ENCODE data around the gene LUM. TPM values are rescaled to one million over a fixed set of nuclear protein-coding genes. Genes with fewer than 3 reads are reported as not detected.

The LUM gene
- total RNA-seq, 1 experiment from 2014 or later, result not detected

GRCh38 chr12:91098941-91099340 lies 12.4 kb downstream of the LUM start:
- no peak overlapping the region for H2BK15ac ChIP-seq (ENCODE audit: low read depth, low read length)
- H2BK12ac ChIP-seq (ENCODE audit: insufficient read length, low read depth, low read length), result no peak overlapping the region
- H3K23me2 ChIP-seq (ENCODE audit: insufficient read length, low read depth, low read length, poor library complexity, severe bottlenecking), result no peaks in the 10 kb centered on the region
- Mint-ChIP-seq H3K27ac (no peak overlapping the region), H3K4me3 (no peak overlapping the region), H3K9me3 (no peaks in the 10 kb centered on the region), H3K4me1 (peaks cover 0 to 4% of the 10 kb centered on the region in 2 experiments; a peak in 1 of 4 replicates), H3K36me3 (ENCODE audit: insufficient read depth in 1 of 3, low read depth in 3 of 3) (no peaks in the 10 kb centered on the region; a peak in 1 of 7 replicates), H3K27me3 (ENCODE audit: low read depth) (no peaks in the 10 kb centered on the region)
- no peaks in the 10 kb centered on the region for H3K27me3 ChIP-seq (ENCODE audit: insufficient read depth, low read length)
- H3T11ph ChIP-seq (ENCODE audit: low read length), result no peak overlapping the region
- no peaks in the 10 kb centered on the region for H3K9me3 ChIP-seq (ENCODE audit: control insufficient read depth, low read depth, low read length)
- no peaks in the 10 kb centered on the region for H4K20me1 ChIP-seq (ENCODE audit: control insufficient read depth, insufficient read depth, insufficient read length)
- WGBS (ENCODE audit: extremely low coverage, insufficient read length, low lambda C conversion rate), result no CpG with 5 or more reads among the region's 3 CpGs
- no peak overlapping the region for H3K9ac ChIP-seq (ENCODE audit: extremely low read depth, insufficient read length, low read length)
- H2BK20ac ChIP-seq (ENCODE audit: low read depth, low read length, poor library complexity, severe bottlenecking), result no peak overlapping the region
- no peak overlapping the region for H3K4ac ChIP-seq (ENCODE audit: low read depth, low read length)
- no peak for DNase-seq
- H3K23ac ChIP-seq (ENCODE audit: insufficient read length, low read depth, low read length), result no peak overlapping the region
- H3K18ac ChIP-seq (ENCODE audit: insufficient read length, low read depth, low read length), result no peak overlapping the region
- TF ChIP-seq CTCF (conservative IDR thresholded peaks at IDR 0.05), result no peak
- no peak overlapping the region for H3K56ac ChIP-seq (ENCODE audit: insufficient read length, low read depth, low read length)
- H3K79me2 ChIP-seq (ENCODE audit: insufficient read depth, low read length), result no peaks in the 10 kb centered on the region
- no peaks in the 10 kb centered on the region for H3K4me1 ChIP-seq (ENCODE audit: insufficient read depth, low read length)
- H2BK120ac ChIP-seq (ENCODE audit: low read depth, low read length, poor library complexity, severe bottlenecking), result no peak overlapping the region
- H3K79me1 ChIP-seq (ENCODE audit: insufficient read depth, low read depth, low read length, poor library complexity, severe bottlenecking), result no peaks in the 10 kb centered on the region
- no peak overlapping the region for H3K27ac ChIP-seq (ENCODE audit: insufficient read length, low read depth, low read length)
- H4K5ac ChIP-seq (ENCODE audit: insufficient read length, low read depth, low read length), result no peak overlapping the region
- no peak overlapping the region for H2AFZ ChIP-seq (ENCODE audit: low read length)
- no peak overlapping the region for H2BK5ac ChIP-seq (ENCODE audit: insufficient read length, low read length)
- H2AK5ac ChIP-seq (ENCODE audit: insufficient read length, low read length), result no peak overlapping the region
- no peak overlapping the region for H4K8ac ChIP-seq (replicated peaks; ENCODE audit: insufficient read length, low read depth, low read length)
- no peak overlapping the region for H3K4me2 ChIP-seq (ENCODE audit: insufficient read depth, insufficient read length, low read length)
- H3K14ac ChIP-seq (ENCODE audit: insufficient read depth, low read length), result no peak overlapping the region
- H4K91ac ChIP-seq (ENCODE audit: insufficient read length, low read depth, low read length), result no peak overlapping the region

Data from H9 (cell line).